ELF-1 (cell line): ENCODE results near the gene IL3RA.
A peak's percentile ranks its signal among the peaks of the same experiment; 100 is the strongest.
"Not testable (repeated sequence)": the region's sequence is repeated elsewhere in the genome, so short reads cannot be mapped to it uniquely, and the experiment has no call there.

Source experiments
- DNase-seq: peaks from one replicate; pipeline ENCODE4 v3.0.0-alpha.2; 2016; ENCODE audit warnings: low read depth, low spot score

IL3RA gene

GRCh38 chrX:1398431-1399340, 62.1 kb downstream of the IL3RA start:
- DNase-seq: no peak

GRCh38 chrX:1400049-1400448, 63.5 kb downstream of the IL3RA start:
- DNase-seq: no peak

- DNase-seq: peak; percentile 88
Measured at GRCh38 chrX:1400742-1401471, 64.3 kb downstream of the IL3RA start.

GRCh38 chrX:1401611-1402430, 65.2 kb downstream of the IL3RA start:
- no peak for DNase-seq

GRCh38 chrX:1403228-1403627, 66.6 kb downstream of the IL3RA start:
- DNase-seq: no peak

- DNase-seq: not testable (repeated sequence)
Measured at GRCh38 chrX:1403867-1404266, 67.3 kb downstream of the IL3RA start.

- DNase-seq: not testable (repeated sequence)
Measured at GRCh38 chrX:1405769-1406168, 69.2 kb downstream of the IL3RA start.

- DNase-seq: no peak
Measured at GRCh38 chrX:1407035-1407434, 70.5 kb downstream of the IL3RA start.

- DNase-seq: no peak
Measured at GRCh38 chrX:1411326-1411725, 74.7 kb downstream of the IL3RA start.

GRCh38 chrX:1412551-1413161, 76.1 kb downstream of the IL3RA start:
- DNase-seq: no peak

- DNase-seq: peak; percentile 0
Measured at GRCh38 chrX:1416327-1416784, 79.8 kb downstream of the IL3RA start.

GRCh38 chrX:1416965-1417760, 80.6 kb downstream of the IL3RA start:
- peak; percentile 1 for DNase-seq

- DNase-seq: peak; percentile 4
Measured at GRCh38 chrX:1417921-1418771, 81.6 kb downstream of the IL3RA start.

GRCh38 chrX:1418901-1419544, 82.4 kb downstream of the IL3RA start:
- no peak for DNase-seq

GRCh38 chrX:1419545-1420355, 83.2 kb downstream of the IL3RA start:
- DNase-seq: no peak

GRCh38 chrX:1420371-1420770, 83.8 kb downstream of the IL3RA start:
- no peak for DNase-seq

- no peak for DNase-seq
Measured at GRCh38 chrX:1421433-1422134, 85.0 kb downstream of the IL3RA start.

- no peak for DNase-seq
Measured at GRCh38 chrX:1422135-1422465, 85.5 kb downstream of the IL3RA start.
